DLD1 (cell line): ENCODE results near the gene NT5DC1.

Source experiments
- in situ Hi-C: cut with HindIII; loops from 2 replicates; pipeline ENCODE4 v1.10.0; 2017; ENCODE audit warnings: low sequenced_read_pairs

The NT5DC1 gene

DNA sequence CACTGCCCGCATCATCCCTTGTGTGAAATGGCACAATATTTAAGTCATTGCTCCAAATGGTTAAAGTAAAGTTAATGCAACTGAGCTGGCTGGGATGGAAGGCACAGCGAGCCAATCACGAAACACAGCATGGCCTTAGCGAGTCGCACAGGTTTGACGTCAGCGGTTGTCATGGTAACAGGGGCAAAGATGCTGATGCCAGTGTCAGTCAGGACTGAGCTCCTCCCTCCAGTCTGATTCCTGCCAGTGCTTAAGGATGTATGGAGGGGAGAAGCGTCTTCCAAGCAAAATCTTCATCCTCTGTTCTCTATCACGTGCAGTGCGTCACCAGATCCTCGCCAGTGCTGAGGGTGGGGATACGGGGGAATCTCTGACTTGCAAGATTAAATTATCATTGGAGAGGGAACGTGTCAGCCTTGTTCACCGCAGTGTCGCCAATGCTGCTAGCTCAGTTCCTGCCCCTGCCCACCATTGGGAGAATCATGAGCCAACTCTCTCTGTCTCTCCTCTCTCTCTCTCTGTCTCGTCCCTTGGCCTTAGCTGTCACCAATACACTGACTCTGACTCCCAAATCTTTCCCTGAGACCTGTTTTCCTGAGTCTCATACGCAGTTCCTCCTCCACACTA is 128.7 kb downstream of the NT5DC1 start:
- in situ Hi-C loops = no loop called here

DNA sequence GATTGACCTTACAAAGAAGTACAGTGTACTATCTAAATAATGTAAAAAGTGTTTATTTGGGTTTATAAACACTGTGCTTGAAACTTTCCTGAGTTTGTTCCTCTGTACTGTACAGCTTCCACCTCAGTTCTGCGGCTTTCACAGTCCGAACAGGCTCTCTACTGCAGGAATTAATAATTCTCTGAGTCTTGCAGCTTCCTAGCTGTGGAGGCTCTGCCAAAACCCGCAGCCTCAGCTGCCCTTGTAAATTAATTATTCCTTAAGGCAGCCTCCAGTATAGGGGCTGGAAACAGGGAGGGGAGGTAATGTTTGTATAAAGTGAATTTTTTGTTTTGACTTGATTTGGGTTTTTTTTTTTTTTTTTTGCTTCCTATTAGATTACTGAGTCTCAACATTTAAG is 134.0 kb downstream of the NT5DC1 start:
- in situ Hi-C loops = no loop called here

DNA sequence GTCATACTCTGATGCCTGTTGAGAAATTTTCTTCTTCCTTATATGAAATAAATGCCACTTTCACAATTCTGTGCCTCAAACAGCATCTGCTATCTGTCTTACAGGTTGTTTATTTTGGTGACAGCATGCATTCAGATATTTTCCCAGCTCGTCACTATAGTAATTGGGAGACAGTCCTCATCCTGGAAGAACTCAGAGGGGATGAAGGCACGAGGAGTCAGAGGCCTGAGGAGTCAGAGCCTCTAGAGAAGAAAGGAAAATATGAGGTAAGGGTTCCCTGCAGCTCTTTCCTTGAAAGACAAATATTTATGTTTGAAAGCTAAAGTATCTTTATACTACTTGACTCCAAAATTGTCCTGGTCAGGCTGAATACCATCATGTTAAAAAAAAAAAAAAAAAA is 137.4 kb downstream of the NT5DC1 start:
- in situ Hi-C loops = no loop called here

DNA sequence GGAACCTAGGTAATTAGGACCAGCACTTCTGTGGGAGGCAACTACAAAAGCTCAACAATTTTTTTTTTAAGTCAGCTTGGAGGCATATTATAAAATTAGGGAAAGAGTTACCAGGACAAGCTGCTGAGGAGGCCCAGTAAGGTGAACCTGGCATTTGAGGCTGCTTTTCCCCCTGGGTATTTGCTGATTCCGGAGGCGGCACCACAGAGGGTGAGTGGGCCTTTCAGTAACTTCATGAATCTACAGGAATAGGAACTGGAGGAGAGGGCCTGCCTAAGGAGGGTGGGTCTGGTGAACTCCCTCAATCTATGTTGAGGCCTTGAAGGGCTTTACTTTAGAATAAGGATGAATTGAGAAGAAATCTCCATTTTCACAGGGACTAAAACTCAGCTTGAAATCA is 138.6 kb downstream of the NT5DC1 start:
- in situ Hi-C loops = no loop called here

DNA sequence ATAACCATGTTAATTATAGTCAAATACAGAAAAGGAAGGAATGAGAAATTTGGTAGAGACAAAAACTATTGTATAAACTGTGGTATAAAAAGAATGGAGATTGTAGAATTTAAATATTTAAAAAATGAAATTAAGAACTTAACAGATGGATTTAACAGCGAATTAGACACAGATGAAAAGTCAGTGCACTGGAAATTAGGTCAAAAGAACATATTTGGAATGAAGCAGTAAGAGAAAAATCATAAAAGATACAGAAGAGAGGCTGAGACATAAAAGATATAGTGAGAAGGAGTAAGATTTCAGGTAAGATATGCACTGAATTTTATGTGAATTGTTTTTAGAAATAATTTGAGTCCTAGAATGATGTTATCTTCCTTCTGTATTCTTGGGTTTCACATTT is 139.2 kb downstream of the NT5DC1 start:
- in situ Hi-C loops = no loop called here

DNA sequence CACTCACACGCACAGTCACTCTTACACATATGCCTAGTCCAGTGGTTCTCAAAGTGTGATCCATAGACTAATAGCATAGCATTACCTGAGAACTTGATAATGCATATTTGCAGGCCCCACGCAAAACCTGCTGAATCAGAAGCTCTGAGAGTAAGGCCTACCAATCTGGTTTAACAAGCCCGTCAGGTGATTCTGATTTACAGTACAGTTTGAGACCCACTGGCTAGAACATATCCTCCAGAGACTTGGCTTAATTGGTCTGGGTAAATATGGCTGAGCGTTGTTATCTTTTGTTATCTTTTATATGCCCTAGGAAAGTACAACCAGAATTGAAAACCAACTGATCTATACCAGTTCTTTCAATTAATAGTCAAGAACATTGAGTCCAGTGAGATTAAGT is 143.6 kb downstream of the NT5DC1 start:
- in situ Hi-C loops = no loop called here

DNA sequence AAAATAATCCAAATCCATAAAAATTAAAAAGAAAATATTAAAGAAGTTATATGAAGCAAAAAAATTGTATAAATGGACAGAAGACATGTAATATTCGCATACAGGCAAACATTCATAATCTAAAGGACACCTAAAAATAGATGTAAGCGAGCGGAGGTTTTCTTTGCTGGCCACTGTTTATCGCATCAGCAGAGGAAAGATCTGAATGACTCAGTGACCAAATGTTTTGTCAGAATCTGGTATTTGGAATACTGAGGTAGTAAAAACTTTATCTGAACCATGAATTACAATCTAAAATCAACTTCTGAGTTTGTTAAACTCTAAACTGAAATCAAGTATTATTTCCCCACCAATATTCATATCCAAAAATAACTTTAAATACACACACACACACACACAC is 145.4 kb downstream of the NT5DC1 start:
- in situ Hi-C loops = no loop called here

DNA sequence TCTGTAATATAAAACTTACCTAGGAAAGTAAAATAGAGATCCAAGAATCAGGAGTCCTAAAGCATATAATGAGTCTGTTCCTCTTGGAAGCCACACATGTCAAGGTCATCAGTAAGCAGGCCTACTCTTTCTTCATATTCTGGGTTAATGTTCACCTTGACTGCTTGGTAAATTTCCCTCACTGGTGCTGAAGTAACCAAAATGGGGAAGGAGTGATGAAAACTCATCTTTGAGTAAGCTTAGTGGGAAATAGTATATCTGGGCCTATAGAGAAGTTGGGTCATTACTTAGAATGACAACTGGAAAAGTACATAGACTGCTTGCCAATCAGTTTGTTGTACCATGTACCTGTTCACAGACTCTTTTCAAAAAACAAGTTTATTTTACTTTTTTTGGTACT is 146.6 kb downstream of the NT5DC1 start:
- in situ Hi-C loops = no loop called here

DNA sequence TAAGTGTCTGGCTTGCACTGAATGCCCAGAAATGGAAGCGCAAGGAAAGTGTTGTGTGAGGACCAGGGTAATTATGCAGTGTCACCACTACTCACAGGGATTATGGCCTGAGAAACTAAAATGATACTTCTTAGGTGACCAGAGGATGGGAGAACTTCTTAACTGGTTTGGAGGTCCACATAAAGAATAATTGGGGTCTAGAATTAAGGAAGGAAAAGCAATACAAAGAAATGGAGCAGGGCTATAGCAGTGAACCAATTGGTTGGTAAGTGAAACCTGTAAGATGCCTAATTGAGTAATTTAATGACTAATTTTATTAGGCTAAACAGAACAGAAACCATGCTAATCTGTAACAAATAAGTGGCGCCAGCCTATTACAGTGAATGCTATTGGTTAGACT is 147.9 kb downstream of the NT5DC1 start:
- in situ Hi-C loops = no loop called here

DNA sequence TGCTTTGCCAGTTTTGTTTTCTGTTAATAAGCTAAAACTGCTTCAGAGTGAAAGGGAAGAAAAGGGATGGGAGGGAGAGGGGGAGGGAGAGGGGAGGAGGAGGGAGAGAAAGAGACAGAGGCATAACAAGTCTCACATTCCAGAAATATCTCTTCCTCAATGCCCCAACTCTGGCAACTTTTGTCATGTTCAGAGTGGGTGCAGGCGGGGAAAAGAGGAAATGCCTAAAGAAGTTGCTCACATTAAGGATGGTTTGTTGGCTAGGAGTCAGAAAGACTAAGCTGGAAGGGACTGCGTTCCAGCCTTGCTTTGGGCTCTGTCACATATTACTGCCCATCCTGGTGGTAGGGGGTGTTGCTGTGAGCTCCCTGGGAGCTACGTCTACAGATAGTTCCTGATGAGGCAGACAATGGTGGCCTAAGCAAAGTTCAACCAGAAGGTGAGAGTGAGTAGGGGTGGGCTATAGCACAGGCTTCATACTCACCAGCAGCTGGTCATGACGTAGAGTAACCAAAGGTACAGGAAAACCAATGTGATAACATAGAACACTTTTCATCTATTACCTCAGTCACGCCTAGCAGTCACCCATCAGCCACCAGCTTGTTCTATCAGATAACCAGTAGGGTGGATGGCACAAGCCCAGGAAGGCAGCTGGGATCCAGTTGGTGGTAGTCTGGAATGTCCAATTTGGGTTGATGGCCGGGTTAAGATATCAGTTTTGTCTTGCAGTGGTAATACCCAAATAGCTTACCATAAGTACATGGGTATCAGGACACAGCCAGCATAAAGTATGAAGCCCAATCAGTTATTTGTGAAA is 151.1 kb downstream of the NT5DC1 start:
- in situ Hi-C loops = no loop called here

DNA sequence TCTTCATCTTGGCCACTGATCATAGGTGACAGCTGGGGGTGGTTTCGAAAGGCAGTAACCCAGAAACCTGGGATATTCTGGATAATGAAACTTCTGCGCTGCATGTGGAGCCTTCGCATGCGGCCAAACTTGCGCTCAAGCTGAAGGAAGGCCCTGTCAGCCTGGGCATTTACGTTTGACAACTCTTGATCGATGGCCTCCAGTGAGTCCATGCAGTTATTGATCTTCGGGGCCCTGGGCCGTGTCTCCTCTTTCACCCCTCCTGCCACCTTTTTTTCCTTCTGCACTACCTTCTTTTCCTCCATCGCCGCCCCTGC is 152.5 kb downstream of the NT5DC1 start:
- in situ Hi-C loops = no loop called here

DNA sequence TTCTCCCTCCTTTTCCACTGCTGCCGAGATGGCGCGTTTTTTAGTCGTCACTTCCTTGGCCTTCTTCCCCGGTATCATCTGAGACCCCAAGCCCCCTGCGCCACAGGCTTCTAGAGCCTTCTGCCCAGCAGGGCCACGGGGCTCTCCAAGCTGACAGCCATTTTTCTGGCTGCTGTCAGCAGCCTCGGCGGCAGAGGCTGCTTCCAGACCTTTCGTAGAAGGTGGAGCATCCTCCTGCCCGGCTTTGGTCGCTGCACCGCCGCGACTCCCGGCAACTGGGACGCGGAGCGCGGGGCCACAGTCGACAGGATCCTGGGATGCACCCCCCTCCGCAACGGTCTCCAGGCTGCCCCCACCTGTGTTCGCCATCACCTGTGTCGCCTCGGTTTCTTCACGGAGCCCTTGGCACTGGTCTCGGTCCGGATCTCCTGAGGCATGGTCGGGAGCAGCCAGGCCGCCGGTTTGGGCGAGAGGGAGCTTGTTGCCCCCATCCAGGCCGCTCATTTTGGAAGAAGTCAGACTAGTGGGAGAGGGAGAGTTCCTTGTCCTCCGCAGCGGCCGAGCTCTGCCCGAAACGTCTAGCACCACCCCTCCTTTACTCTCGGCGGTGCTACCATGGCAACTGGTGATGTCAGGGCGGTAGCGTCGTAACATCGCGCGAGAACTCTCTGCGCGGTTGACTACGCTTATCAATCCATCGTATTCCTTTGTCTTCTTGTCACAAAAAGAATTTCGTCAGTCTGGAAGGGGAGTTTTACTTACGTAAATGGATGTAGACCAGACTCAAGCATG is 153.0 kb downstream of the NT5DC1 start, which contains the start of gene TSPYL4:
Gene TSPYL4 (minus strand): TSS at position 571 of the 792 bp plus-strand sequence. CDS start 67 bp downstream, at position 504.
- in situ Hi-C loops = no loop called here

DNA sequence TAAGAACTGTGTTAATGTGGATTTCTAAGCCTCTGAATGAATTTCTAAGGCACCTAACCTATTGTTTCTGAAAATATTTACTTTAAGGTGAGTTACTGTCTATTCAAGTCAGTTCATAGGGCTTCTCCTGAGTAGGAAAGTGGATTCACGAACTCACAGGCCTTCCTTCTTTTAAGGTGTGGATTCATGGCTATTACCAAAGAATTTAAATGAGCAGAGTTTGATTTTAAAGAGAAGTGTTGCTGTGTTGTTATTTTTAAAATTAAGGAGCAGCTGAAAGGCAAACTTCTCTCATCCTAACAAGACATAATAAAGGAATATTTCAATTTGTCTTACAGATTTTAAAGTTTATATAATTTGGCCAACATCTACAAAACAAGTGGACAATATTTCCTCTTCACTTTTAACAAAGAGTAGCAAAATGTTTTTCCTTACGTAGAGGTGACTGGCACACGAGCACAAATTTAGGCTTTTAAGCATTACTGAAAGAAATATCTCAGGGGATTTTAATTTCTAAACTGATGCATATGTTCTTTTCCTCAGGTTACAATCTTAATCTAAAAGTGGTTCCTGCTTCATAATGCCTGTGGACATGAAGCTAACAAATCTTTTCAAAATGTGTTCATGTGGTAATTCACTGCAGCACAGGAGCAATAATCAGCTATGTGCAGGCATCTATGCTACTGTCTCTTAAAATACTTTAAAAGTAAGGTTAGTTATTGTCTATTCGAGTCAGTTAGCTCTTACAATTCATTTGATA is 153.8 kb downstream of the NT5DC1 start:
- in situ Hi-C loops = no loop called here

DNA sequence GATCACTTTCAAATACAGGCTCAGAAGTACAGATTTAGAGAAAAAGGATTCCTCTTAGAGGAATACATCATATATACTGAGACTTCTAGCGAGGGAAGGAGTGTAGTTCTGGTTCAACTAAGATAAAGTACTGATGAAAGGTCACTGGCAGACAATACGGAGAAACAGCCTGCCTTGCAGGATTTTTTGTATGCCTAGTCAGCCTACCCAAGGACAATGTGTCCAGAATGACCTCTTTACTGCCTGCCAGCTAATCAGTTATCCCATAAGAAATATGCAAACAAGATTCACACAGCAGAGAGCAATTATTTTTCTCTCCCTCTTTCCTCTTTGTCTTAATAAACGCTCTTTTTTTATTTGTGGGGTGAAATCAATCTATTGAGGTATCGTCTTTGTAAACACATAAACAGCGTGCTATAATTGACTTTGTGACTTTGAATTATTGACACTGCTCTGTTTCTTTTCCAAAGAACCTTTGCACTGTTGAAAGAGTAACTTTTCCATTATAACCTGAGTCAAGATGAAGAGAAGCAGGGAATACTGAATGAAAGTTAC is 154.7 kb downstream of the NT5DC1 start:
- in situ Hi-C loops = no loop called here

DNA sequence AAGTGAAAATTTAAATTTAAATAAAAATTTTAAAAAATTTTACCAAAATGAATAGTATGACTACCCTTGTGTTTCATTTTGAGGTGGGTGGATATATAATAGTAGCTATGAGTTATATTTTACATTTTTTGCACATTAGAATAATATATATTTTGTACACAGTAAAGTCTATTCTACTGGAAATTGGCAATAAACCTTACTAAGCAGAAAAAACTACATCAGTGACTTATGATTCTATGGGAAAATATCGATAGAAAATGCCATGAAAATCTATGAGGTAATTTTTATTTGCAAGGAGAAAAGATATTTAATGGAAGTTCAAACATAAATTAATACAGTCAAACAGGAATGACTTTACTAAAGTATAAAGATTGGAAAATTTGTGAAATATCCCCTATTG is 156.0 kb downstream of the NT5DC1 start:
- in situ Hi-C loops = no loop called here

DNA sequence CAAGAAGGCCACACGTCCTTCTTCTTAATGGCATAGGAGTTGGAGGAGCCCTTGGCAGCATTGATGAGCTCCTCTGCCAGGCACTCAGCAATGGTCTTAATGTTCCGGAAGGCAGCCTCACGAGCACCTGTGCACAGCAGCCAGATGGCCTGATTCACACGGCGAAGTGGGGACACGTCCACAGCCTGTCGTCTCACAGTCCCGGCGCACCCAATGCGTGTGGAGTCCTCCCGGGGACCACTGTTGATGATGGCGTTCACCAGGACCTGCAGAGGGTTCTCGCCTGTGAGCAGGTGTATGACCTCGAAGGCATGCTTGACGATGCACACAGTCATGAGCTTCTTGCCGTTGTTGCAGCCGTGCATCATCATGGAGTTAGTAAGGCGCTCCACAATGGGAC is 157.9 kb downstream of the NT5DC1 start:
- in situ Hi-C loops = no loop called here

DNA sequence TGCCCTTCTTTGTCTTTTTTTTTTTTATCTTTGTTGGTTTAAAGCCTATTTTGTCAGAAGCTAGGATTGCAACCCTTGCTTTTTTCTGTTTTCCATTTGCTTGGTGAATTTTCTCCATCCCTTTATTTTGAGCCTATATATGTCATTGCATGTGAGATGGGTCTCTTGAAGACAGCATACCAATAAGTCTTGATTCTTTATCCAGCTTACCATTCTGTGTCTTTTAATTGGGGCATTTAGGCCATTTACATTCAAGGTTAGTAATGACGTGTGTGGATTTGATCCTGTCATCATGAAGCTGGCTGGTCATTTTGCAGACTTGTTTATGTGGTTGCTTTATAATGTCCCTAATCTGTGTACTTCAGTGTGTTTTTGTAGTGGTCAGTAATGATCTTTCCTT is 162.7 kb downstream of the NT5DC1 start:
- in situ Hi-C loops = no loop called here

DNA sequence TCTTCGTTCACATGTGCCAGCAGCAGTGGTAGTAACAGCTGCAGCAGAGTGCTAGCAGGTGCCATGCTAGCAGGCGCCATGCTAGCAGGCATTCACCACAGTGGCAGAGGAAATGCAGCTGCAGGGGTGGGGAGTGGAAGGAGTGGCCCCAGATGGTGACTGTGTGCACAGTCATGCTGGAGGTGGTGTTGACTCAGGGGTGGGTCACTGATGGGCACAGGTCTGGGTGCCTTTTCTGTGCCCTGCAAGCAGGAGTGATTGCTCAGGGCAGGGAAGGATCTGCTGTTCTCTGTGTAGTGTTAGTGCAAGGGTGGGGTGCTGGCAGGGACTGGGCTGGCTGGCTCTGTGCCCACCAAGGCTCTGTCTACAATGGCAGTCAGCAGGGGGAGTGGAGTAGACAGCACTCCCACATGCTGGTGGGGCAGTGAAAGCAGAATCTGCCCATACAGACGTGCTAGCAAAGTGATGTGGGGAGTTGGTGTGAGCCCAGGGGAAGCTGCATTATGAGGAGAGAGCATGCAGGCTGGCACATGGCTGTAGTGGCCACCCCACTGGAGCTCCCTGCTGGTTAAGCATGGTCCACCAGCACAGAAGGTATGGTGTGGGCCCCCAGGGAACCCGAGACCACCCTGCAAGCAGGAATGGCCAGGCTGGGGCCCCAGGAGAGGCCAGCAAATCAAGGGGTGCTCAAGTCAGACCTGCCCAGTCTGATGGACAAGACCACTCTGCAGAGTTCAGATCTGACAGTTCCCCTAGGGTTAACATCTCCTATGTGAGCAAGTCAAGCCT is 164.6 kb downstream of the NT5DC1 start:
- in situ Hi-C loops = no loop called here

DNA sequence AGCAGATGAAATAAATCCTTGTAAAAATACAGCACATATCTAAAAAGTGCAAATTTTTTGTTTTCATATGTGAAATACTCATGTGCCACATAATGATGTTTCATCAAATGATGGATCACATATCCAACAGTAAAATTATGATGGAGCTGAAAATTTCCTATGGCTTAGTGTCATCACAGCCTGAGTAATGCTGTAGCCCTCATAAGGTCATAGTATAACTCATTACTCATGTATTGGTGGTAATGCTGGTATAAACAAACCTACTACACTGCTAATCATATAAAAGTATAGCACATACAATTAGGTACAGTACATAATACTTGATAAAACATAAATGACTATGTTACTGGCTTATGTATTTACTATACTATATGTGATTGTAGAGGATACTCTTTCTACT is 166.2 kb downstream of the NT5DC1 start:
- in situ Hi-C loops = no loop called here
